Neuronal stem cell (in vitro differentiated cells): ENCODE data around the gene MCOLN1.

Experiments
- DNase-seq: peaks from one replicate; pipeline ENCODE4 v3.0.0-alpha.2; 2013; ENCODE audit warnings: low spot score
- H2AFZ ChIP-seq: one replicate; pipeline ENCODE4 v1.6.1; 2013; ENCODE audit warnings: mild to moderate bottlenecking, low read length, inconsistent platforms
- H2AK5ac ChIP-seq: 2 replicates; pipeline ENCODE4 v1.6.1; 2013; ENCODE audit warnings: low read depth, mild to moderate bottlenecking, inconsistent platforms, low read length, moderate library complexity, mixed read lengths
- H2BK120ac ChIP-seq: 2 replicates; pipeline ENCODE4 v1.6.1; 2013; ENCODE audit warnings: low read depth, mild to moderate bottlenecking, inconsistent platforms, low read length, moderate library complexity, mixed read lengths
- H2BK12ac ChIP-seq: one replicate; pipeline ENCODE4 v1.6.1; 2013; ENCODE audit warnings: low read length, inconsistent platforms
- H2BK15ac ChIP-seq: 2 replicates; pipeline ENCODE4 v1.6.1; 2013; ENCODE audit warnings: mild to moderate bottlenecking, low read length, inconsistent platforms, mixed read lengths
- H2BK5ac ChIP-seq: one replicate; pipeline ENCODE4 v1.6.1; 2013; ENCODE audit warnings: inconsistent platforms, mild to moderate bottlenecking, low read length, moderate library complexity
- H3K14ac ChIP-seq: one replicate; pipeline ENCODE4 v1.6.1; 2013; ENCODE audit warnings: low read length, inconsistent platforms
- H3K18ac ChIP-seq: 2 replicates; pipeline ENCODE4 v1.6.1; 2013; ENCODE audit warnings: low read length, inconsistent platforms
- H3K23ac ChIP-seq: 2 replicates; pipeline ENCODE4 v1.6.1; 2013; ENCODE audit warnings: low read depth, mild to moderate bottlenecking, mixed read lengths, low read length, inconsistent platforms; ENCODE audit not compliant: poor library complexity
- H3K27ac ChIP-seq: replicated peaks from 3 replicates; pipeline ENCODE4 v1.5.1; 2013; ENCODE audit warnings: low read length, inconsistent platforms
- H3K27me3 ChIP-seq, 3 experiments: 2 replicates each; pipeline ENCODE4 v1.6.1; 2013; ENCODE audit warnings: low read length in 3 of 3, mild to moderate bottlenecking in 2 of 3, inconsistent platforms in 1 of 3, low read depth in 1 of 3, mixed read lengths in 1 of 3, moderate library complexity in 1 of 3; ENCODE audit not compliant: control insufficient read depth in 3 of 3, insufficient read depth in 3 of 3
- H3K36me3 ChIP-seq, 2 donors: replicated peaks in 1 of 2; 2 replicates each; pipeline ENCODE4 v1.6.1; 2013; ENCODE audit warnings: low read length in 2 of 2; ENCODE audit not compliant: control insufficient read depth in 2 of 2, insufficient read depth in 2 of 2
- H3K4ac ChIP-seq: 2 replicates; pipeline ENCODE4 v1.6.1; 2013; ENCODE audit warnings: inconsistent platforms, mild to moderate bottlenecking, low read length, moderate library complexity
- H3K4me1 ChIP-seq, 2 donors: 1 replicate in 1 of 2; 2 replicates in 1 of 2; pipeline ENCODE4 v1.6.1; 2013; ENCODE audit warnings: low read length in 2 of 2, low read depth in 1 of 2; ENCODE audit not compliant: control insufficient read depth in 2 of 2, insufficient read depth in 1 of 2
- H3K4me2 ChIP-seq: one replicate; pipeline ENCODE4 v1.6.1; 2013; ENCODE audit warnings: mild to moderate bottlenecking, low read length, inconsistent platforms; ENCODE audit not compliant: insufficient read depth, poor library complexity, severe bottlenecking
- H3K4me3 ChIP-seq, 2 donors: 2 replicates each; pipeline ENCODE4 v1.5.1; 2013; ENCODE audit warnings: low read length in 2 of 2, mild to moderate bottlenecking in 2 of 2, inconsistent platforms in 1 of 2, moderate library complexity in 1 of 2
- H3K79me1 ChIP-seq: one replicate; pipeline ENCODE4 v1.6.1; 2013; ENCODE audit warnings: low read depth, mild to moderate bottlenecking, inconsistent platforms, low read length, moderate library complexity
- H3K9ac ChIP-seq: one replicate; pipeline ENCODE4 v1.6.1; 2013; ENCODE audit warnings: mild to moderate bottlenecking, low read depth, low read length, inconsistent platforms; ENCODE audit not compliant: poor library complexity
- H3K9me3 ChIP-seq, 2 donors: replicated peaks in 1 of 2; 2 replicates each; pipeline versions ENCODE3 to v1.6.1; 2013; ENCODE audit warnings: low read length in 2 of 2, mild to moderate bottlenecking in 2 of 2, inconsistent platforms in 1 of 2, low read depth in 1 of 2, mixed read lengths in 1 of 2, moderate library complexity in 1 of 2; ENCODE audit not compliant: control insufficient read depth in 2 of 2, insufficient read depth in 1 of 2
- H4K8ac ChIP-seq: one replicate; pipeline ENCODE4 v1.6.1; 2013; ENCODE audit warnings: low read depth, mild to moderate bottlenecking, inconsistent platforms, low read length, moderate library complexity
- H4K91ac ChIP-seq: one replicate; pipeline ENCODE4 v1.6.1; 2013; ENCODE audit warnings: low read length, low read depth, mild to moderate bottlenecking, inconsistent platforms; ENCODE audit not compliant: poor library complexity
- WGBS, 2 donors: extraction: QIAGEN DNeasy Blood & Tissue Kit; methylation state at CpG; one replicate each; pipeline ENCODE4 v1.1.7; 2013; ENCODE audit warnings: missing lambda C conversion rate in 2 of 2, mixed read lengths in 1 of 2; ENCODE audit not compliant: insufficient read length in 2 of 2, insufficient replicate concordance in 1 of 2; ENCODE audit errors: extremely low coverage in 2 of 2; 5-methylcytosine and 5-hydroxymethylcytosine counted together

MCOLN1 gene

GRCh38 chr19:7507884-7508283 is 14.5 kb upstream of the MCOLN1 start:
- H3K27ac ChIP-seq = no peak overlapping the region
- H3K36me3 ChIP-seq = no peaks in the 10 kb centered on the region
- no peak overlapping the region for H4K8ac ChIP-seq
- H4K91ac ChIP-seq = no peak overlapping the region
- H3K9ac ChIP-seq = no peak overlapping the region
- no peak overlapping the region for H2BK12ac ChIP-seq
- H3K79me1 ChIP-seq = no peaks in the 10 kb centered on the region
- H2BK5ac ChIP-seq = no peak overlapping the region
- H3K23ac ChIP-seq = no peak overlapping the region
- no peak overlapping the region for H3K14ac ChIP-seq
- no peak overlapping the region for H3K4ac ChIP-seq
- no CpG with 5 or more reads among the region's 11 CpGs for WGBS, 2 donors
- H3K9me3 ChIP-seq = no peaks in the 10 kb centered on the region
- H2BK15ac ChIP-seq = no peak overlapping the region
- no peak for DNase-seq
- H3K27me3 ChIP-seq = peaks cover 0 to 3% (median 0%) of the 10 kb centered on the region in 3 experiments
- peaks cover 0 to 2% of the 10 kb centered on the region in 2 donors for H3K4me1 ChIP-seq
- H2AK5ac ChIP-seq = no peak overlapping the region
- no peak overlapping the region for H3K4me2 ChIP-seq
- H2BK120ac ChIP-seq = no peak overlapping the region
- H3K4me3 ChIP-seq = no peak overlapping the region
- H3K18ac ChIP-seq = no peak overlapping the region
- H2AFZ ChIP-seq = peak overlapping the region; percentile 24

GRCh38 chr19:7509625-7510024 is 12.8 kb upstream of the MCOLN1 start:
- WGBS, 2 donors = no CpG with 5 or more reads among the region's 3 CpGs
- Histone ChIP-seq H3K4me3 (no peak overlapping the region), H3K4me1 (peaks cover 0 to 2% of the 10 kb centered on the region in 2 donors), H4K91ac (no peak overlapping the region), H3K27me3 (peaks cover 0 to 3% (median 0%) of the 10 kb centered on the region in 3 experiments), H3K14ac (no peak overlapping the region), H3K79me1 (no peaks in the 10 kb centered on the region), H2BK5ac (no peak overlapping the region), H2AFZ (no peak overlapping the region), H3K27ac (no peak overlapping the region), H2BK12ac (no peak overlapping the region), H4K8ac (no peak overlapping the region), H2AK5ac (no peak overlapping the region), H3K9ac (no peak overlapping the region), H2BK15ac (no peak overlapping the region), H3K23ac (no peak overlapping the region), H3K36me3 (no peaks in the 10 kb centered on the region), H3K4ac (no peak overlapping the region), H2BK120ac (no peak overlapping the region), H3K9me3 (no peaks in the 10 kb centered on the region), H3K18ac (no peak overlapping the region), H3K4me2 (no peak overlapping the region)
- no peak for DNase-seq

- Histone ChIP-seq H2BK12ac (no peak overlapping the region), H3K4me1 (peaks cover 11 to 12% of the 10 kb centered on the region in 2 donors), H3K36me3 (peaks cover 0 to under 1% of the 10 kb centered on the region in 2 donors), H3K14ac (no peak overlapping the region), H3K23ac (no peak overlapping the region), H3K27ac (no peak overlapping the region), H2AK5ac (no peak overlapping the region), H3K79me1 (peaks cover 4% of the 10 kb centered on the region), H3K4me3 (no peak overlapping the region), H2BK15ac (no peak overlapping the region), H4K8ac (no peak overlapping the region), H2BK5ac (no peak overlapping the region), H3K27me3 (no peaks in the 10 kb centered on the region), H4K91ac (no peak overlapping the region), H2AFZ (no peak overlapping the region), H2BK120ac (no peak overlapping the region), H3K9ac (no peak overlapping the region), H3K9me3 (no peaks in the 10 kb centered on the region), H3K4ac (no peak overlapping the region), H3K4me2 (no peak overlapping the region), H3K18ac (no peak overlapping the region)
- WGBS, 2 donors = no CpG with 5 or more reads among the region's 6 CpGs
- DNase-seq = no peak
Observed at GRCh38 chr19:7512400-7512851, 10.0 kb upstream of the MCOLN1 start.

GRCh38 chr19:7513809-7514642 is 8.4 kb upstream of the MCOLN1 start:
- Histone ChIP-seq H3K4me3 (no peak overlapping the region), H4K91ac (no peak overlapping the region), H3K27ac (no peak overlapping the region), H3K4me1 (peaks cover 10 to 11% of the 10 kb centered on the region in 2 donors), H3K79me1 (peaks cover 4% of the 10 kb centered on the region), H2BK15ac (no peak overlapping the region), H2AK5ac (no peak overlapping the region), H3K4ac (no peak overlapping the region), H3K27me3 (no peaks in the 10 kb centered on the region), H2AFZ (no peak overlapping the region), H3K4me2 (no peak overlapping the region), H2BK5ac (no peak overlapping the region), H2BK120ac (no peak overlapping the region), H3K36me3 (peaks cover 0 to 13% of the 10 kb centered on the region in 2 donors), H3K18ac (no peak overlapping the region), H3K14ac (no peak overlapping the region), H4K8ac (no peak overlapping the region), H3K9ac (no peak overlapping the region), H3K23ac (no peak overlapping the region), H3K9me3 (no peaks in the 10 kb centered on the region), H2BK12ac (no peak overlapping the region)
- DNase-seq = no peak
- WGBS, 2 donors = no CpG with 5 or more reads among the region's 5 CpGs
